C1 segment of cervical spinal cord (tissue), 14 donors: ENCODE results near the gene JAM3.
A peak's percentile ranks its signal among the peaks of the same experiment; 100 is the strongest.
"Not testable (repeated sequence)": the region's sequence is repeated elsewhere in the genome, so short reads cannot be mapped to it uniquely, and the experiment has no call there.

Experiments
- DNase-seq, 14 donors: peaks; one replicate each; lab custom pipeline; 2025; lab: John Stamatoyannopoulos, UW

The JAM3 gene

DNA sequence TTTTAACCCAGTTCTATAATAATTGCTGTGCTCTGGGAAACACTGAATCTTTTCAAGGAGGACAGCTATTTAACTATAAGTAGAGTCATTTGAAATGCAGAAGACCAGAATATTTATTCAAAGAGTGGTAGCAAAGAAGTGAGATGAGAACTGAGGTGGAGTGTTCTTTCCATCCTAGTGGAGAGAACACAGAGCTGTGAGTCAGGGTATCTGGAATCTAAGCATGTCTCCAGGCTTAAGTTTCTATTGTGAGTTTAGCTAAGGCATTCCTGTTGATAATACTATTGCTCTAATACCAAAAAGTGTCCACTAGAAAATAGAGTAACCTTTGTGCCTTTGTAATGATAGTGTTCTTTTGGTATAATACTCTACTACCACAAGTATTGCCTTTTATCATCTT, 32.4 kb downstream of the JAM3 start:
- no peak for DNase-seq

DNA sequence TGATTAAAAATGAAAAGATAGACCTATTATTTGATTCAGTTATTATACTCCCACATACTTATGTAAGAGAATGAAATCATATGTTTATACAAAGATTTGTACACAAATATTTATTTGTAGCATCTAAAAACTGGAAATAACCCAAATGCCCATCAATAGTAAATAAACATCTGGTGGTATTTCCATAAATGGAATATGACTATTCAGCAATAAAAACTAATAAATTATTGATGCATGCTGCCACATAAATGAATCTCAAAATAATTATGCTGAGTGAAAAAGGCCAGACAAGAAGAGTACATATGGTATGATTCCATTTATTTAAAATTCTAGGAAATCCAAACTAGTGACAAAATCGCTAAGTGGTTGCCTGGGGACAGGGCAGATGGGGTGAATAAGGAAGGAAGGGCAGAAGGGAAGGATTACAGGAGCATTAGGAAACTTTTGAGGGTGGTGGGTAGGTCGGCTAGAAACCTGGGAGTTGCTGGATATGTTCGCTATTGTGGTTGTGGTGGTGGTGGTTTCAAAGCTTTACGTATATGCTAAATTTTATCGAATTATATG, 41.5 kb downstream of the JAM3 start:
- no peak for DNase-seq

DNA sequence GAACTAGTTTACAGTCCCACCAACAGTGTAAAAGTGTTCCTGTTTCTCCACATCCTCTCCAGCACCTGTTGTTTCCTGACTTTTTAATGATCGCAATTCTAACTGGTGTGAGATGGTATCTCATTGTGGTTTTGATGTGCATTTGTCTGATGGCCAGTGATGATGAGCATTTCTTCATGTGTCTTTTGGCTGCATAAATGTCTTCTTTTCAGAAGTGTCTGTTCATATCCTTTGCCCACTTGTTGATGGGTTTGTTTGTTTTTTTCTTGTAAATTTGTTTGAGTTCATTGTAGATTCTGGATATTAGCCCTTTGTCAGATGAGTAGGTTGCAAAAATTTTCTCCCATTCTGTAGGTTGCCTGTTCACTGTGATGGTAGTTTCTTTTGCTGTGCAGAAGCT, 44.9 kb downstream of the JAM3 start:
- DNase-seq = not testable (repeated sequence)

- DNase-seq = no peak
Measured at GRCh38 chr11:134116210-134116609, 47.3 kb downstream of the JAM3 start.

DNA sequence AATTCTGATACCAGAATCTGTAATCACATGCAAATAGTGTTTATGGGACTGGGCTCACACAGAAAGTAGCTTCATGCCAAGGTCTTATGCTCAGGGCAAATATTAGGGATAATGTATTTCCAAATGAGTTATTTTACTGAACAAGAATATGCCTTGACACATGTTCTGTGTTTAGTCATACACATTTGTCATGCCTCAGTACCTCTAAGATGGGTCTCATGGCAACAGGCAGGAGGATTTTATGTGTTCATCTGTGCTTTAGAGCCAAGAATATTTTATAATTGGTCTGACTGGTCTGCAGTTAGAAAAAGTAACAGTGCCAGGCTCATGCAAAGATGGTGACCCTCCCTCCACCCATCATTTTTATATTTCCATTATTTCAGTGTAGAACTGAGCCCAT, 49.1 kb downstream of the JAM3 start:
- no peak for DNase-seq

GRCh38 chr11:134119094-134119493, 50.2 kb downstream of the JAM3 start:
- DNase-seq = no peak

- DNase-seq = peak in 9 of 14 donors; percentile 12 to 74 (median 27)
Measured at GRCh38 chr11:134120143-134120850, 51.4 kb downstream of the JAM3 start.

DNA sequence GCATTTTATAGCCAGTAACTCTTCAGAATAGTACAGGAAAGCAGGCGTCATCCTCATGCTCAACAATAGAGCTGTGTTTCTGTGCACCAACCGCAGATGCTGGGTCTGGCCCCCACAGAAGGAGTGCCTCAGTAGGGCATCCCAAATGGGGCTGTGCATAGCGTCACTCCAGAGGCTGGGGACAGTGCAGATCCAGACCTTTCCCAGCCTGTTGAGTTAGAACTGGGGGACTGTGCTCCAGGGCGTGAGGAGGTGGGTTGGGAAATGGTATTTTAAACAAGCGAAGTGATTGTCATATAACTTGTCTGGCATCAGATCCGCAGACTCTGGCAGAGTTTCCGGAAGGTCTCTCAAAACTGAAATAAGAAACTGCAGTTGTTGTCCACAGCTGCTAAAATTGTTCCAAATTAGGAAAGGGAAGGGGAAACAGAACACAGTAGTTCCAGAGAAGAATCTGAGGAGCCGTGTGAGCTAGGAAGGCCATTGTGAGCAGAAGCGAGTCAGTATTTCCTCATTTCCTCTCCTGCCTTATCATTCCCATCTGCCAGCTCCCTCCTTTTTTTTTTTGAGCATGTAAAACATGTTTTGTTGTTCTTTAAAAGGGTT, 52.2 kb downstream of the JAM3 start:
- peak in 10 of 14 donors; percentile 32 to 77 (median 62) for DNase-seq

DNA sequence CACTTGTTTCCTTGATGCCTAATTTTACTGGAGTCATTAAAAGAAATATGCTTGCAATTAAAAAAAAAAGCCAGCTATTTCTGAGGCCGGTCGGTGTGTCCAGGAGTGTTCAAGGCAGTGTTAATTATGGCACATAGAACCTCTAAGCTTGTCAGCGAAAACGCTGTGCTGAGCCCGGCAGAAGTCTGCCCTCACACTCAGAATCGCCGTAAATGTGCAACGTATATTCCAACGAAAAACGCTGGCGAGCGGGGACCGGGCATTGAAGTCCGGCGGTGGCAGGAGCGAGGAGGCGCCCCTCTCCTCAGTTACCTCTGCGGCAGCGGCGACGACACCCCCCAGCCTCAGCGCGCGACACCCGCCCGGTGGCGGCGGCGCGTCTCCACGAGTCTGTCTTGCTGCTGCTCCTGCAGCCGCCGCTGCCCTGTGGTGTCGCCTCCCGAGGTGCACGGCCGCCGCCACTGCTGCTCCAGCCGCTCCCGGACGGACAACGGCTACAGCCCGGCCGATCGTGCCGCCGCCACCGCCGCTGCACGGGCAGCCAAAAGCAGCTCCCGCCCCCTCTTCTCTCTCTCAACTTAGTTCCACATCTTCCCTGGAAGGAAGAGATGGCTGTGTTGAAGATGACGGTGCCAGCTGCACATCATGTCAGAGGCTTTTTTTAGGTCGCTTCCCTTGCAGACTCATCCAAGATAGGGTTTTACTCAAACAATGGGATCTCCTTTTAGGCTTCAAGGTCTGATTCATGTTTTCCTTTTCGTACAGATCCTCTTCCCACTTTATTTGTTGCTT, 56.0 kb downstream of the JAM3 start:
- DNase-seq = peak in 11 of 14 donors; percentile 19 to 65 (median 29)

DNA sequence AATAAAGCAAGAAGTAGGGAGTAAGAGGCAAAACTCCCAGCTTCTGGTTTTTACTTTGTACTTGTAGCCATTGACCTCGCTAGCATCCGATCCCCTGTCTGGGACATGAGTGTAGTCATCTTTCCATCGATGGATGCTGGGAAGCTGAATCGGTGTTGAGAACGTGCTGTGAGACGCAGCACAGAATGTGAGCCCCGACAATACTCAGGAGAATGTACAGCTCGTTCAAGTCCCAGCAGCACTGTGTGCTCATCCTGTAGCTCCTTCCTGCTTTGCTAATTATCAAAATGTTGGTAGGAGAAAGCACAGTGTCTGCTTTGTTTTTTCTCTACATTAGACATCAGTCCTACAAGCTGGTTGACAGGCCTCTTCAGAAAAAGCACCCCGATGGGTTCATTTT, 56.6 kb downstream of the JAM3 start:
- DNase-seq = peak in 5 of 14 donors; percentile 22 to 79 (median 50)

- peak in 10 of 14 donors; percentile 24 to 75 (median 47) for DNase-seq
Measured at GRCh38 chr11:134126217-134126822, 57.4 kb downstream of the JAM3 start.

- DNase-seq = no peak
Measured at GRCh38 chr11:134131628-134132244, 62.9 kb downstream of the JAM3 start.

GRCh38 chr11:134132808-134133207, 63.9 kb downstream of the JAM3 start:
- no peak for DNase-seq

DNA sequence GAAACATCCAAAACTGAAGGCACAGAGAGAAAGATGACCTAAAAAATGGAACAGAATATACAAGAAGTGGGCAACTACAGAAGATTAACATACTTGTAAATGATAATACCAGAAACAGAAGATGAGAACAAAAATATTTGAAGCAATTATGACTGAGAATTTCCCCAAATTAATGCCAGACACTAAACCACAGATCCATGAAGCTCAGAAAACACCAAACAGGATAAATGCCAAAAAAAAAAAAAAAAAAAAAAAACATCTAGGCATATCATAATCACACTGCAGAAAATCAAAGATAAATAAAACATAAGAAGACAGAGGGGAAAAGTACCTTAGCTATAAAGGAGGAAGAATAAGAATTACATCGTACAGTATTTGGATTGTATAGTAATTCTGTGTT, 65.3 kb downstream of the JAM3 start:
- DNase-seq = no peak

DNA sequence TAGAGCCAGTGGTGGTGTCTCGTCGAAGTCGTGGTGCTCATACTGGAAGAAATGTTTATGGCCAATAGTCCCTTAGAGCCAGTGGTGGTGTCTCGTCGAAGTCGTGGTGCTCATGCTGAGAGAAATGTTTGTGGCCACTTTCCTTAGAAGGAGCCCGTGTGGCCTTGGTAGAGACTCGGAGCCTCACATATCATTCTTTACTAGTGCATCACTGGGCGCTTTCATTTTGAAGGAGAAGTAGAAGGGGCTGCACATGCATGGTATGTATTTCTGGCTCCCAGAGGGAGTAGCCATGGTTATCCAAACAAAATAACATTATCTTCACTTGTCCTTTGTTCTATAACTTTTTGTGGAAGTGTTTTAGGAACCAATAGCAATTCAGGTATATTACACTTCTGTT, 69.5 kb downstream of the JAM3 start:
- no peak for DNase-seq

DNA sequence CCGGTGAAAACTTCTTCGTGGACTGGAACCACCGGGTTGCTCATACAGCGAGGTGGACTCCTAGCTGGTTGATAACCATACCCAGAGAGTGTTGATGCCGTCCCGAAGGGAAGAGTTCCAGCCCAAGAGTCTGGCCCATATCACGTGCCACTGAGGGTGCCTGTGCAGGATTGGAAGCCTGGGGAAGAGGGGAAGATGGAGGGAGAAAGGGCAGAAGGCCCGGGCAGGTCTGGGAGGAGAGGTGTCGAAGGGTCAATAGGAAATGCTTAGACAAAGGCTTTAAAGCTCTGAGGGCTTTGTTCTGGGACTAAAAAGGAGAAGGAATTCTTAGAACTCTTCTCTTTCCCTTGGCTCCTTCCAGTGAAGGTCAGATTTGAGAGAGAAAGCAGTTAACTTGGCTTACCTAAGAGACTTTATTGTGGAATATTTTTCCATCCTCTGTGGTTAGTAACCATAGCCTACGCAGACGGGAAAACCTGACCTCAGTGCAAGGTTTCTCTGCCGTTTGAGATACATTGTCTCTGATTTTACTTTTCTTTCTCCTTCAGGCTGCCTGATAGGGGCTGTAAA, 70.5 kb downstream of the JAM3 start:
- DNase-seq = no peak

- peak in 11 of 14 donors; percentile 32 to 74 (median 58) for DNase-seq
Measured at GRCh38 chr11:134139873-134140331, 71.0 kb downstream of the JAM3 start.

DNA sequence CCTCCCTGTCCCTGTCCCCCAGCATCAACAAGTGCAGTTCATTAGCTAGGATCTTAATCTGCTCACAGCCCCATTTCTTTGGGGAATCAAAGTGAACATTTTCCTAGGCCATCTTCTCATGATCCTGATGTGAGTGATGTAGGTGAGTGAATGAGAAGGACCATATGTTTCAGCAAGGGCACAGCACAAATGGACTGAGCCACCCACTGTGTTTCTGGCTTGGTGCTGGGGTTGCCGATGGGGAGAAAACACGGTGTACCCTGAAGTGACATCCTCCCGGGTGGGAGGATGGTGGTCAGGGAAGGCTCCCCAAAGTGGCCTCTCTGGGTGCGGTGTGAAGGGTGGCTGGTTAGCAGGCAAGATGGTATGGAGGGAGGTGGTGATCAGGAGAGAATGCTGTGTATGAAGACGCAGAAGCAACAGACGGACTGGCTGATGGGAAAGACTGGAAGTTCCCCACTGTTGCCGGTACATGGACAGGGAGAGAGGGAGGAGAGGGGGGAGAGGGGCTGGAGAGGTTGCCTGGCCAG, 72.2 kb downstream of the JAM3 start:
- peak in 1 of 14 donors; percentile 62 for DNase-seq

GRCh38 chr11:134142536-134142935, 73.7 kb downstream of the JAM3 start:
- no peak for DNase-seq

DNA sequence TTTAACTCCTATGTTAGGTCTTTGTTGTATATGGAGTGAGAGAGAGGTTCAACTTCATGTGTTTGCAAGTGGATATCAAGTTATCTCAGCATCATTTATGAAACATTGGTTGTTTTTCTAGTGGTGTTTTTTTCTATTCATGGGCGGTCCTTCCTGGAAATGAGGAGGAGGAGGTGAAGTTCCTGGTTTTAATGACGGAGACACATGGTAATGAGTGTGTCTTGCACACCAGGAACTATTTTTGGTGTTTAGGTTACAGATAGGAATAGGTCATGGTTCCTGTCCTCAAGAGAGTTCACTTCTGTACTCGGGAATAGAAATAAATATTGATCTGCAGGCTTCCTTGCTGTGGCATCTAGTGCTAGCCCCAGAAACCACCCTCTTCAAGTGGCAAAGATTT, 74.9 kb downstream of the JAM3 start:
- DNase-seq = no peak

- no peak for DNase-seq
Measured at GRCh38 chr11:134144744-134145143, 75.9 kb downstream of the JAM3 start.
